Hematopoietic multipotent progenitor cell treated with erythropoietin and hydrocortisone succinate and interleukin-3 and kit ligand, for 8 days (in vitro differentiated cells): ENCODE results near the gene RBM22.

ENCODE experiments used
- DNase-seq: peaks from one replicate; pipeline ENCODE4 v3.0.0-alpha.2; 2015

The RBM22 gene

DNA sequence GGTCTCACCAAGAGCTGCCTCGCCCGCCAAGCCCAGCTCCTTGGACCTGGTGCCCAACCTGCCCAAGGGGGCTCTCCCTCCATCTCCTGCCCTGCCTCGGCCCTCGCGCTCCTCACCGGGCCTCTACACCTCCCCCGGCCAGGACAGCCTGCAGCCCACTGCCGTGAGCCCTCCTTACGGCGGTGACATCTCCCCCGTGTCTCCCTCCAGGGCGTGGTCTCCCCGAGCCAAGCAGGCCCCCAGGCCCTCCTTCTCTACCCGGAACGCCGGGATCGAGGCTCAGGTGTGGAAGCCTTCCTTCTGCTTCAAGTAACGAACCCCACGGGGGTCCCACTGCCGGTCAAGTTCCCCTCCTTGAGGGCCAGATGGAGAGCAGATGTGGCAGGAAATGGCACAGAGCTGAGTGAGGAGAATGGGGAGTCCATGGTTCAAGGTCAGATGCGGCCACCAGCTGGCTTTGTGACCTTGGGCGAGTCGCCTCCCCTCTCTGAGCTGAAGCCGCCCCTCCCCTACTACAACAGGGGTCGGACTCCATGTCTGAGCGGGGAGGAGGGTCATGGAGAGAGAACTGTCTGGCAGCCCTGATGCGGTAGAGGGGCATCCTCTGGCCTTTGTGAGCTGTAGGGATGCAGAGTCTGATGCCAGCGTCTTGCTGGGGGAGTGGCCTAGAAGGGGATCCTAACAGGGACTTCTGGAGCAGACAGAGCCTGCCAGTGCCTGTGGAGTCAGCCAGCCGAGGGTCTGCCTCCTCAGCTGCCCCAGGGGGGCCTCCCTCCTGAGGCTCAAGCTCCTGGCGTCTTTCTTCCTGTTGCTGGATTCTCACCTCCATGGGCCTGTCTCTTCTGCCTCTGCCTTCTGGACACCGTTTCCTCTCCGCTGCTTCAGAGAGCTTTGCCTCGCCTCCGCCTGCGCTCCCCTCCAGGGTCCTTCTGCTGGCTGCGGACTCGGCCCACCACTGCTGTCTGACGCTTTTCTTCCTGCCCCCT, 50.5 kb downstream of the RBM22 start:
- DNase-seq: no peak

- no peak for DNase-seq
These were observed 51.5 kb downstream of the RBM22 start for GRCh38 chr5:150649108-150650020.

DNA sequence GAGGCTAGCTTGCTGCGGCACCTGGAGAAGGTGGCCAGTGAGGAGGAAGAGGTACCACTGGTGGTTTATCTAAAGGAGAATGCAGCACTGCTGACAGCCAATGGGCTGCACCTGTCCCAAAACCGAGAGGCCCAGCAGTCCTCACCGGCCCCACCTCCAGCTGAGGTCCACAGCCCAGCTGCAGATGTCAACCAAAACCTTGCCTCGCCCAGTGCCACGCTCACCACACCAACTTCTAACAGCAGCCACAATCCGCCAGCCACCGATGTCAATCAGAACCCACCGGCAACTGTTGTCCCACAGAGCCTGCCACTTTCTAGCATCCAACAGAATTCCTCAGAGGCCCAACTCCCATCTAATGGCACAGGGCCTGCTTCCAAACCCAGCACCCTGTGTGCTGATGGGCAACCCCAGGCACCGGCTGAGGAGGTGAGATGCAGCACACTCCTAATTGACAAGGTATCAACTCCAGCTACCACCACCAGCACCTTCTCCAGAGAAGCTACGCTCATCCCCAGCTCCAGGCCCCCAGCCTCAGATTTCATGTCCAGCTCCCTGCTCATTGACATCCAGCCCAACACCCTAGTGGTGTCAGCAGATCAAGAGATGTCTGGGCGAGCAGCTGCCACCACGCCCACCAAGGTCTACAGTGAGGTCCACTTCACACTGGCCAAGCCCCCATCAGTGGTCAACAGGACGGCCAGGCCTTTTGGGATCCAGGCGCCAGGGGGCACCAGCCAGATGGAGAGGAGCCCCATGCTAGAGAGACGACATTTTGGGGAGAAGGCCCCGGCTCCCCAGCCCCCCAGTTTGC, 52.4 kb downstream of the RBM22 start:
- DNase-seq: no peak

- DNase-seq: no peak
These were observed 53.3 kb downstream of the RBM22 start for GRCh38 chr5:150647275-150648251.

- no peak for DNase-seq
These were observed 55.7 kb downstream of the RBM22 start for GRCh38 chr5:150645070-150645700.

DNA sequence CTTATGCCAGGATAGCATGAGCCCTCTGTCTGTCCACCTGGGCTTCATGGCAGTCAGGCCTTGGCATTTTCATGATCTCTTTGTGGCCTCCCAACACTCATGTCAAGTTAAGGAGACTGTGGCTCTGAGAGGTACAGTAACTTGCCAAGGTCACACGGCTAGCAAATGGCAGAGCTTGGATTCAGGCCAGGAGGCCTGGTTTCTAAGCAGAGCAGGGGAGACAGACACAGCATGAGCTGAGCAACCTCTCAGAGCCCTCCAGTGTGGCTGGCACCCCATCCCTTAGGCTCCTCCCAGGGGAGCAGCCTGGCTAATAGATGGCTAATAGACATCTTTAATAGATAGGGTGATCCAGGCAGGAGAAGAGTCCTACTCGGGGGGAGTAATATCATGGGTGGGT, 56.3 kb downstream of the RBM22 start:
- DNase-seq: no peak

DNA sequence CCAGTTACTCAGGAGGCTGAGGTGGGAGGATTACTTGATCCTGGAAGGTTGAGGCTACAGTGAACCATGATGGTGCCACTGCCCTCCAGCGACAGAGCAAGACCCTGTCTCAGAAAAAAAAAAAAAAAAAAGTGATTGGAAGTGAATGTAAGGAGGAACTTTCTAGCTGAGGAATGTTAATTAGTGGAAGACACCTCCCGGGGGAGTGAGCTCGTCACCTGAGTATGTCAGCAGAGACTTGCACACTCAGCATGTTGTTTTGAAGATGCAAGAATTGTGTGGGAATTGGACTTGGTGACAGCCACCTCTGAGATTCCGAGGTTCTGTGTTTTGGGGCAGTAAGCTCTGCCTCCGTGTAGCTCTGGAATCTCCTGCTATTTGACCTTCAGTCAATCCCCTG, 56.8 kb downstream of the RBM22 start:
- no peak for DNase-seq

DNA sequence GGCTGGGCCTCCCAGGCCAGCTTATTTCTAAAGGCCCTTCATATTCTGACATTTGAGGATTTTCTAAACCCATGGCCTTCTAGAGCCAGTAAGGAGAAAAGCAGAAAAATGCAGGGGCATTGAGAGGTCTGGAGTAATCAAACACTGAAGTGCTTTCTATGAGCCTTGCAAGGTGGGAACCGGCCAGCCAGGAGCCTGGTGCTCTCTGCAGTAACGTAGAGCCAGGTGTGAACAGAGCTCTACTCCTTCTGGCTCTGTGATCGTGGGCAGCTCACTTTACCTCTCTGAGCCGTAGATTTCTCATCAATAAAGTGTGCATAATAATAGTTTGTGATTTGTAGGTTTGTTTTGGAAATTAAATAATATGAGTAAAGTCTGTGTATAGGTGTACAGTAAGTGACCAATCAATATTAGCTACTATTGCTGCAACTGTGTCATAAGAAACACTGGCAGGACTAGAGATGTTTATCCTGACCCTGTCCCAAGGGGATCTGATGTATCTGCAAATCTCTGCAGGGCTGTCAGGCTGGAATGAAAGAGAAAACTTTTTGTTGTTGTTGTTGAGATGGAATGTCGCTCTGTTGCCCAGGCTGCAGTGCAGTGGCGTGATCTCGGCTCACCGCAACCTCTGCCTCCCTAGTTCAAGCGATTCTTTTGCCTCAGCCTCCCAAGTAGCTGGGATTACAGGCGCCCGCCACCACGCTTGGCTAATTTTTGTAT, 57.7 kb downstream of the RBM22 start:
- no peak for DNase-seq

- DNase-seq: no peak
These were observed 58.3 kb downstream of the RBM22 start for GRCh38 chr5:150642567-150642927.

DNA sequence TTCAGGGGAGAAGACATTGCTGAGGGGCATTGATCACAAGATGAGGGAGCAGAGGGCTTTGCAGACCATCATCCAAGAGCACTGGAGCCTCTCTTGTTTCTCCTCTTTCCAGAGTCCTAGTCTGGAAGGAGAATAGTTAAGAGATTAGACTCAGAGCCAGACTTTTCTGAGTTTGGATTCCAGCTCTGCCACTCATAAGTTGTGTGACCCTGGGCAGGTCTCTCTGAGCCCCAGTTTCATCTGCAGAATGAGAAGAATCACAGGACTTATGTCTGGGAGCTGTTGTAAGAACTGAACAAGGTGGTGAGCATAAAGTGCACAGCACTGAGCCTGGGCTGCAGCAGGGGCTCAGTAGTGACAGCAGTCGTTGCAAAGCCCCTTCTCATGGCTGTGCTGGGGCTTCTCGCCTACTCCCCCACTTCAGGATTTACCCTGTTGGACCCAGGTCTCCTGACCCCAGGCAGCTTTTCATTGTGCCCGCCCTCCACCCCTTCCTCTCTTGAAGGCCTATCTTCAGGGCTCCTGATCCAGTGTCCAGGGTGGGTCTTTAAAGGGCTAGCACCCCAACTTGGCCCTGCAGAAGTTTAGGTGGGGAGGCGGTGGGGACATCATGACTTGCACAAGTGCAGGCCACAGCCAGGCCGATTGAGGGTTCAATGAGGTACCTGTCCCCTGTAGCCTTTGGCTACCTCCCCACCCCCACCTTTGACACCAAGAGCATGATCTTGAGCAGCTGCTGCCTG, 58.9 kb downstream of the RBM22 start:
- DNase-seq: no peak

DNA sequence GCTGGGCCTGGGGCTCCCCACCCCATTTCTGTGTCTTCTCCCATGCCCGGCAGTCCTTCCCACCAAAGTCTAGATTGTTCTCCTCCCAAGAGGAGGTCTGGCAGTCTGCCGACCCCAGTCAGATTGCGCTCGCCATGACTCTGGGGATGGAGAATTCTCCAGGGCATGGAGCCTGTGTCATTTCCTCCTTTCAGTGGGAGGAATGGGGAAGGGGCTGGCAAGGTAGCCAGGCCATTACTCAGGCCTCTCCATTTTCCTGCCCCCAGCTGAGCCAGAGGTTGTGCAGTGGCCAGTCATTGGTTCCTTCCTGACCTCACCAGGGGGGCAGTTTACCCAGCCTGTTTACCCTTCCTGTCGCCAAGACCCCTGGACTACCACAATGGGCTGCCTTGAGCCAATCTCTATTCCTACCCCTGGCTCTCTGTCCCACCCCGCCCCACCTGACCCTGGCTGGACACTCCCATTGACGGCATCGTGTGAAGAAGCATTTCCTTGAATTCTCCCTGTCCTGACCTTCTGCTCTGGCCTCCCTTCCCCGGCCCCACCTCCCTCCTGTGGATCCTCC, 59.8 kb downstream of the RBM22 start:
- DNase-seq: no peak
